Thoracic aorta (tissue), 2 donors: Measurements from ENCODE around the gene RGS11. TPM values are rescaled to one million over a fixed set of nuclear protein-coding genes. Genes with fewer than 3 reads are reported as not detected.

Experiments
- ATAC-seq: fragments of 150-250 bp; one replicate; pipeline ENCODE4 v1.8.0; 2017; ENCODE audit warnings: low read depth; ENCODE audit not compliant: insufficient number of reproducible peaks, low FRiP score
- DNase-seq: peaks from one replicate; pipeline ENCODE4 v3.0.0-alpha.2; 2020; ENCODE audit warnings: low spot score
- H3K27ac ChIP-seq, 2 donors: fragments of 200-600 bp; sonication (generic); 1 replicate in 1 of 2; 2 replicates in 1 of 2; pipeline ENCODE4 v1.5.1; 2016; ENCODE audit warnings: mild to moderate bottlenecking in 2 of 2, moderate library complexity in 2 of 2
- H3K27me3 ChIP-seq: fragments of 200-600 bp; sonication (generic); replicated peaks from 2 replicates; pipeline ENCODE4 v1.6.0; 2016; ENCODE audit warnings: mild to moderate bottlenecking; ENCODE audit not compliant: insufficient read depth
- H3K36me3 ChIP-seq: fragments of 200-600 bp; sonication (generic); one replicate; pipeline ENCODE4 v1.5.1; 2016
- H3K4me1 ChIP-seq, 2 donors: fragments of 200-600 bp; sonication (generic); 1 replicate in 1 of 2; 2 replicates in 1 of 2; pipeline versions ENCODE4 v1.5.1 to v1.6.0; 2016; ENCODE audit warnings: low read depth in 2 of 2, mild to moderate bottlenecking in 1 of 2; ENCODE audit not compliant: control insufficient read depth in 1 of 2
- H3K4me3 ChIP-seq: fragments of 200-600 bp; sonication (generic); 2 replicates; pipeline ENCODE4 v1.5.1; 2016; ENCODE audit warnings: mild to moderate bottlenecking
- H3K9me3 ChIP-seq: fragments of 200-600 bp; sonication (generic); 2 replicates; pipeline ENCODE4 v1.5.1; 2016
- CTCF ChIP-seq: fragments of 200-600 bp; sonication (generic); IDR thresholded peaks from one replicate; pipeline ENCODE4 v1.5.1; 2019; ENCODE audit warnings: antibody characterized with exemption
- total RNA-seq, 2 donors: library from RNA; depleted of rRNA; stranded (reverse); fragments of >200 nt; gene quantifications; one replicate each; pipeline versions ENCODE4 v1.1.0 to v1.2.3, GENCODE V29; 2016

RGS11 gene
- 10 to 100 TPM; 16.8 to 19.4 TPM for total RNA-seq

- H3K27ac ChIP-seq = no peak within 1 kb of the TSS
- no peak for ATAC-seq
- DNase-seq = no peak
Measured at GRCh38 chr16:275786-276232, at the start of gene RGS11. TSS of gene RGS11 (minus strand) at chr16:275944. CDS start at chr16:275911, 33 bp downstream.

GRCh38 chr16:324451-325334 lies 48.9 kb upstream of the RGS11 start:
- H3K36me3 ChIP-seq = no peaks in the 10 kb centered on the region
- H3K27me3 ChIP-seq = no peaks in the 10 kb centered on the region
- no peaks in the 10 kb centered on the region for H3K9me3 ChIP-seq
- no peak overlapping the region for H3K27ac ChIP-seq
- no peak overlapping the region for H3K4me3 ChIP-seq
- H3K4me1 ChIP-seq = peaks cover 7 to 14% of the 10 kb centered on the region in 2 donors
- DNase-seq = no peak
- no peak for TF ChIP-seq CTCF
- ATAC-seq = no peak

More at GRCh38 chr16:275786-276232, at the start of gene RGS11:
- Histone ChIP-seq H3K27me3 (no peaks in the 10 kb centered on the region), H3K4me1 (peaks cover 0 to 12% of the 10 kb centered on the region in 2 donors), H3K36me3 (no peaks in the 10 kb centered on the region), H3K4me3 (peak within 1 kb of the TSS; percentile 67), H3K9me3 (no peaks in the 10 kb centered on the region)
- no peak for TF ChIP-seq CTCF

- no peaks in the 10 kb centered on the region for H3K9me3 ChIP-seq
- no peak overlapping the region for H3K27ac ChIP-seq
- no peak for ATAC-seq
- H3K36me3 ChIP-seq = peaks cover under 1% of the 10 kb centered on the region
- TF ChIP-seq CTCF = no peak
- H3K4me3 ChIP-seq = no peak overlapping the region
- peaks cover 7 to 14% of the 10 kb centered on the region in 2 donors for H3K4me1 ChIP-seq
- DNase-seq = no peak
- H3K27me3 ChIP-seq = no peaks in the 10 kb centered on the region
Measured at GRCh38 chr16:324201-324450, 48.4 kb upstream of the RGS11 start.

- ATAC-seq (no peak), DNase-seq (no peak)
- Histone ChIP-seq H3K9me3 (no peaks in the 10 kb centered on the region), H3K27ac (no peak overlapping the region), H3K4me3 (no peak overlapping the region), H3K4me1 (peaks cover 2 to 7% of the 10 kb centered on the region in 2 donors), H3K27me3 (no peaks in the 10 kb centered on the region), H3K36me3 (peaks cover 12% of the 10 kb centered on the region)
- no peak for TF ChIP-seq CTCF
Measured at GRCh38 chr16:322476-323143, 46.9 kb upstream of the RGS11 start.

- H3K4me1 ChIP-seq = no peaks in the 10 kb centered on the region
- H3K4me3 ChIP-seq = no peak overlapping the region
- no peaks in the 10 kb centered on the region for H3K27me3 ChIP-seq
- H3K36me3 ChIP-seq = peaks cover 12% of the 10 kb centered on the region
- no peak for DNase-seq
- H3K9me3 ChIP-seq = no peaks in the 10 kb centered on the region
- ATAC-seq = no peak
- TF ChIP-seq CTCF = no peak
- no peak overlapping the region for H3K27ac ChIP-seq
Measured at GRCh38 chr16:321532-321931, 45.8 kb upstream of the RGS11 start.
